ENCODE measurements around the gene AUTS2.

The AUTS2 gene

DNA sequence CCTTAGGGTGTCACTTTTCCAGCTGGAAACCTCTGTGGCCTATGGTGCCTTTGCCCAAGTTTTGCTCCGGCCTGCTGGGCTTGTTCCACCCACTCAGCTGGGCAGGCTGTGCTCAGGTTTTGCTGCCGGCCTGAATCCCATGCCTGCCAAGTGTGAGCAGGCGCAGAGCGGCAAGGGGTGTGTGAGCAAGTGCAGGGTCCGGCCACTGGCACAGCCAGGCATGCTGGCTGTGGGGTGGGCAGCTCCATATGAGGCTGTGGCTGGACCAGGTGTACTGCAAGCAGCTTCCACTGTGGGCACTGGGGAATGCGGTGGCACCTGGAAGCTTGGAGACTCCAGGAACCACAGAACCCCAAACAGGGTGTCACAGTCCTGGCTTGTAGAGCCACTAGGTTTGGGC, 92.1 kb downstream of the AUTS2 start:
- no peak for DNase-seq (ENCODE audit: low read depth)
- TF ChIP-seq, protein P1, sequence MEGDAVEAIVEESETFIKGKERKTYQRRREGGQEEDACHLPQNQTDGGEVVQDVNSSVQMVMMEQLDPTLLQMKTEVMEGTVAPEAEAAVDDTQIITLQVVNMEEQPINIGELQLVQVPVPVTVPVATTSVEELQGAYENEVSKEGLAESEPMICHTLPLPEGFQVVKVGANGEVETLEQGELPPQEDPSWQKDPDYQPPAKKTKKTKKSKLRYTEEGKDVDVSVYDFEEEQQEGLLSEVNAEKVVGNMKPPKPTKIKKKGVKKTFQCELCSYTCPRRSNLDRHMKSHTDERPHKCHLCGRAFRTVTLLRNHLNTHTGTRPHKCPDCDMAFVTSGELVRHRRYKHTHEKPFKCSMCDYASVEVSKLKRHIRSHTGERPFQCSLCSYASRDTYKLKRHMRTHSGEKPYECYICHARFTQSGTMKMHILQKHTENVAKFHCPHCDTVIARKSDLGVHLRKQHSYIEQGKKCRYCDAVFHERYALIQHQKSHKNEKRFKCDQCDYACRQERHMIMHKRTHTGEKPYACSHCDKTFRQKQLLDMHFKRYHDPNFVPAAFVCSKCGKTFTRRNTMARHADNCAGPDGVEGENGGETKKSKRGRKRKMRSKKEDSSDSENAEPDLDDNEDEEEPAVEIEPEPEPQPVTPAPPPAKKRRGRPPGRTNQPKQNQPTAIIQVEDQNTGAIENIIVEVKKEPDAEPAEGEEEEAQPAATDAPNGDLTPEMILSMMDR (conservative IDR thresholded peaks at IDR 0.05; ENCODE audit: low read depth, low read length) = no peak
- H3K4me3 ChIP-seq (ENCODE audit: low read length) = no peak overlapping the region

DNA sequence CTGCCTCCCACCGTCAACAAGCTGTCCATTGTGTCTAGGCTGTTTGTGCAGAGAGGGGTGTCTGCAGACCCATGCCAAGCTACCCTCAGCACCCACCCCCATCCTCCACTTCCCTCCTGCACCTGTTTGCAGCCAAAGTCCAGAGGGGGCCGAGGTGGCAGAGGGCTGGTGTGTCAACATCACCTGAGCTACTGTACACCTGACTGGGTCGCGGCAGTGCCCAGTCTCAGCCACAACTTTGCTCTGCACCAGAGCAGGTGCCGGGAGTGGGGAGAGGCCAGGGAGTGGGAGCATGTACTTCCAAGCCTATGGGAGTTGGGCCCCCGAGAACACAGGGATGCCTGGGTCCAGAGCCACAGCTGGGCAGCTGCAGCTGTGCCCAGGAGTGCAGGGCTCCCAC, 93.1 kb downstream of the AUTS2 start:
- TF ChIP-seq, protein P1 (conservative IDR thresholded peaks at IDR 0.05; ENCODE audit: low read depth, low read length) = no peak
- H3K4me3 ChIP-seq (ENCODE audit: low read length) = no peak overlapping the region
- DNase-seq (ENCODE audit: low read depth) = no peak

DNA sequence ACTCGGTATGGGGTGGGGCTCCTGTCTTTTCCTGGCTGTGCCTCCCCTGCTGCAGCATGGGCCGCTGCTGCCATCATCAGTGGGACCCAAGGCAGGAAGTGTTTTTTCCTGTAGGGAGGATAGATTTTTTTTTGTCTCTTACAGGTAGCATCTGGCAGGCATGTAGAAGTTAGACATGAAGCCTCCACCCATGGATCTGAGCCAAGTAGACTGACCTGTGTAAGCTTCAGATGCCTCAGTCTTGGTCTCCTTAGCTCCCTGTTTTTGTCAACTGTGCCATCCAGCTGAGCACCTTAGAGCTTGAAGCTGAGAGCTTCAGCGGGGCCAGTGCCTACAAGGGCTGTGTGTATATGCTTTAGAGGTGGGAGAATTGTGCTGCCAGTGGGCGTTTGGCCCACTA, 93.5 kb downstream of the AUTS2 start:
- DNase-seq (ENCODE audit: low read depth) = no peak
- TF ChIP-seq, protein P1 (conservative IDR thresholded peaks at IDR 0.05; ENCODE audit: low read depth, low read length) = no peak
- no peak overlapping the region for H3K4me3 ChIP-seq (ENCODE audit: low read length)

DNA sequence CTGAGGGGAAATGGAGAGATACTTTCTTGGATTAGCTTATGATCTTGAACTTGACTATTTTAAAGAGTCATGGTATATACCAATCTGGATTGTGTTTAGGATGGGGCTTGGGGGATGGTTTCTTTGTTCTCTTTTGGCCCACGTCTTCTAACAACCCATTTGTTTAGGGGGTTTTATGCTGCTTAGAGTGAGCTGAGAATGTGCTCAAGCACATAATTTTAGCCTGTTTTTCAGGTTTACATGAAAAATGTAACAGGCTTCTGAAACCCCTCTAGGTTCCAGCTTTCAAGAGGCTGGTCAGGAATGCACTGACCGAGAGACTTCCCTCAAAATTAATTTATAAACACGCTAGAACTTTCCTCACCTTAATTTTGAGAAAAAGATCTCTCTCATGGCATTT, 94.3 kb downstream of the AUTS2 start:
- no peak overlapping the region for H3K4me3 ChIP-seq (ENCODE audit: low read length)
- TF ChIP-seq, protein P1 (conservative IDR thresholded peaks at IDR 0.05; ENCODE audit: low read depth, low read length) = no peak
- DNase-seq (ENCODE audit: low read depth) = no peak

DNA sequence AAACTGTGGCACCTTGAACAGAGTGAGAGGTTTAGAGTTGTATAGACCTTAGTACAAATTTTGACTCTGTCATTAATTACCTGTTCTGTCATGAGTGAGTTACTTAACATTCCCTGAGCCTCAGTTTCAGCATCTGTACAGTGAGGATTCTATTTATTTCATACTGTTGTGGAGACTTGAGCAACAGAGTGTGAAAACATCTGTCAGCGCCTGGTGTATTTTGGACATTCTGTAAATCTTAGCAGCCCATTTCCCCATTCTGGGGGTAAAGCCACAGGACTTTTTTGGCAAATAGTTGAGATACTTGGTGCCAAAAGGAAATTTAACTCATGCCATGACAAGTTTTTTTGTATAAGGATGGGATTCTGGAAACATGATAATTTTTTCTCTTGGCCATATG, 94.8 kb downstream of the AUTS2 start:
- H3K4me3 ChIP-seq (ENCODE audit: low read length) = no peak overlapping the region
- TF ChIP-seq, protein P1 (conservative IDR thresholded peaks at IDR 0.05; ENCODE audit: low read depth, low read length) = no peak
- DNase-seq (ENCODE audit: low read depth) = no peak

DNA sequence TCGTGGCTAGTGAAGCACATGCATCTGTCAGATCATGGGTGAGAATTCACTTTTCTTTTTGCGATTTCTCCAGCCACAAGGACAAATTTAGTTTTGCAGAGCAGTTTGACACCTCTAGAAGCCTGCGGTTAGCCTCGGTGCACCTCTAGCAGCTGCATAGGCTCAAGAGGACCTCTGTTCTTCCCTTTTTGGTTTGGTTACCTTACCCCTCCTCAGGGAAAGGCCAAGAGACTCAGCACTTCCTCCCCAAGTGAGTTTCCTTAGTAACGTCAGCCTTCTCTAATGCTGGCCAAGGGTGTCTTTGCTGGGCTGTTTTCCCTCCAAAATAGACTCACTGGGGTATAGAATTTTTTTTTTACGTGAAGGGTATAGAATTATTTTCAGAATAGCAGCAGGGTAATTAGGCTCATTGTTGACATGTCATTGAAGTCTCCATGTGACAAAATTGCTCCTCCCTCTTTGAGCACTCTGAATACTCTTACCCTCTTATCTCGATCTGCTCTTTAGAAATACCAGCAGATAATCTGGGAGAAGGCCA, 97.8 kb downstream of the AUTS2 start:
- DNase-seq (ENCODE audit: low read depth) = no peak
- no peak overlapping the region for H3K4me3 ChIP-seq (ENCODE audit: low read length)
- TF ChIP-seq, protein P1 (conservative IDR thresholded peaks at IDR 0.05; ENCODE audit: low read depth, low read length) = no peak
